H1 (cell line): ENCODE results near the gene MAGI2. TPM values are rescaled to one million over a fixed set of nuclear protein-coding genes. Genes with fewer than 3 reads are reported as not detected.

Experiments
- CTCF ChIA-PET: fragments of 300-600 bp; sonication (Branson Sonifier 250); formaldehyde crosslinking; loops from one replicate; lab custom pipeline; 2021; ENCODE audit not compliant: partially characterized antibody; lab: Charles Lee
- POLR2A ChIA-PET: fragments of 300-600 bp; sonication (Branson Sonifier 250); formaldehyde crosslinking; loops from one replicate; lab custom pipeline; 2021; ENCODE audit warnings: inconsistent platforms; ENCODE audit not compliant: partially characterized antibody; lab: Charles Lee
- DNase-seq, 2 experiments: peaks; one replicate each; pipeline versions ENCODE4 v3.0.0 to v3.0.0-alpha.2; 2010 to 2022; ENCODE audit warnings: low spot score in 2 of 2, low read depth in 1 of 2, mixed read lengths in 1 of 2
- FAIRE-seq: peaks from 2 replicates; lab custom pipeline; 2011; peaks lifted over from hg19 to GRCh38; lab: Jason Lieb, UNC
- H2AFZ ChIP-seq: 2 replicates; pipeline ENCODE4 v1.8.1; 2012; ENCODE audit warnings: low read length, inconsistent platforms
- H2AK5ac ChIP-seq: 2 replicates; pipeline ENCODE4 v1.6.1; 2013; ENCODE audit warnings: low read depth, low read length
- H2BK120ac ChIP-seq: replicated peaks from 2 replicates; pipeline ENCODE3; 2013; ENCODE audit warnings: low read depth, low read length, inconsistent platforms
- H2BK12ac ChIP-seq: 2 replicates; pipeline ENCODE4 v1.6.1; 2013; ENCODE audit warnings: low read depth, low read length
- H2BK15ac ChIP-seq: 2 replicates; pipeline ENCODE4 v1.6.1; 2013; ENCODE audit warnings: low read length
- H2BK20ac ChIP-seq: 2 replicates; pipeline ENCODE4 v1.6.1; 2013; ENCODE audit warnings: low read length
- H2BK5ac ChIP-seq: 2 replicates; pipeline ENCODE4 v1.6.1; 2013; ENCODE audit warnings: low read depth, low read length
- H3K14ac ChIP-seq: 2 replicates; pipeline ENCODE4 v1.6.1; 2013; ENCODE audit warnings: inconsistent platforms; ENCODE audit not compliant: insufficient read length
- H3K18ac ChIP-seq: 2 replicates; pipeline ENCODE4 v1.6.1; 2013; ENCODE audit warnings: low read length; ENCODE audit errors: extremely low read depth
- H3K23ac ChIP-seq: 2 replicates; pipeline ENCODE4 v1.6.1; 2013; ENCODE audit warnings: inconsistent platforms; ENCODE audit not compliant: insufficient read length
- H3K23me2 ChIP-seq: 2 replicates; pipeline ENCODE4 v1.6.1; 2013; ENCODE audit warnings: low read depth, low read length
- H3K27ac ChIP-seq: 2 replicates; pipeline ENCODE4 v1.6.1; 2011; ENCODE audit warnings: low read depth, low read length, inconsistent platforms
- H3K27me3 ChIP-seq, 4 experiments: replicated peaks in 1 of 4; 1 replicate in 1 of 4; 2 replicates in 3 of 4; pipeline versions ENCODE4 v1.6.1 to v1.8.1; 2011 to 2013; ENCODE audit warnings: low read length in 3 of 4, mild to moderate bottlenecking in 3 of 4, inconsistent platforms in 2 of 4, mixed read lengths in 2 of 4, moderate library complexity in 1 of 4; ENCODE audit not compliant: control insufficient read depth in 3 of 4, insufficient read depth in 3 of 4; ENCODE audit errors: extremely low read depth in 1 of 4
- H3K36me3 ChIP-seq, 4 experiments: 2 replicates each; pipeline versions ENCODE4 v1.6.1 to v1.8.1; 2011 to 2013; ENCODE audit warnings: mild to moderate bottlenecking in 4 of 4, low read length in 3 of 4, moderate library complexity in 2 of 4, control low read depth in 1 of 4, inconsistent platforms in 1 of 4; ENCODE audit not compliant: insufficient read depth in 4 of 4, control insufficient read depth in 2 of 4
- H3K4ac ChIP-seq: replicated peaks from 2 replicates; pipeline ENCODE3; 2013; ENCODE audit warnings: low read length, low read depth, mixed read lengths, inconsistent platforms; ENCODE audit not compliant: insufficient read length
- H3K4me1 ChIP-seq, 4 experiments: replicated peaks in 1 of 4; 1 replicate in 1 of 4; 2 replicates in 3 of 4; pipeline versions ENCODE4 v1.6.1 to v1.8.1; 2011 to 2013; ENCODE audit warnings: low read length in 3 of 4, inconsistent platforms in 2 of 4, mixed read lengths in 1 of 4; ENCODE audit not compliant: insufficient read depth in 4 of 4, control insufficient read depth in 3 of 4
- H3K4me2 ChIP-seq, 2 experiments: 2 replicates each; pipeline versions ENCODE4 v1.6.1 to v1.8.1; 2011 to 2013; ENCODE audit warnings: low read depth in 2 of 2, low read length in 2 of 2, control low read depth in 1 of 2, inconsistent platforms in 1 of 2, mild to moderate bottlenecking in 1 of 2; ENCODE audit not compliant: insufficient read depth in 1 of 2
- H3K4me3 ChIP-seq, 4 experiments: fragments of 200-600, 300-600 bp in 1 of 4; sonication (generic), shearing (Covaris generic), sonication (Bioruptor Twin) in 1 of 4; 2 replicates each; pipeline versions ENCODE4 v1.5.1 to v1.8.1; 2011 to 2016; ENCODE audit warnings: low read length in 4 of 4, low read depth in 3 of 4, control low read depth in 2 of 4, inconsistent platforms in 2 of 4, mild to moderate bottlenecking in 2 of 4, mixed read lengths in 1 of 4, moderate library complexity in 1 of 4; ENCODE audit not compliant: insufficient read depth in 2 of 4; ENCODE audit errors: extremely low read depth in 1 of 4
- H3K56ac ChIP-seq: replicated peaks from 2 replicates; pipeline ENCODE3; 2013; ENCODE audit warnings: low read depth, mild to moderate bottlenecking, mixed read lengths, low read length, inconsistent platforms; ENCODE audit not compliant: insufficient read length
- H3K79me1 ChIP-seq: 2 replicates; pipeline ENCODE4 v1.6.1; 2013; ENCODE audit warnings: low read depth, low read length, control low read depth
- H3K79me2 ChIP-seq, 2 experiments: 2 replicates each; pipeline versions ENCODE4 v1.6.1 to v1.8.1; 2012 to 2013; ENCODE audit warnings: low read length in 2 of 2, mild to moderate bottlenecking in 2 of 2, inconsistent platforms in 1 of 2; ENCODE audit not compliant: insufficient read depth in 2 of 2, control insufficient read depth in 1 of 2
- H3K9ac ChIP-seq, 4 experiments: replicated peaks in 1 of 4; 1 replicate in 1 of 4; 2 replicates in 3 of 4; pipeline versions ENCODE4 v1.6.1 to v1.8.1; 2011 to 2013; ENCODE audit warnings: low read depth in 3 of 4, low read length in 3 of 4, control low read depth in 2 of 4, mild to moderate bottlenecking in 2 of 4, moderate library complexity in 2 of 4, inconsistent platforms in 1 of 4; ENCODE audit errors: extremely low read depth in 1 of 4
- H3K9me3 ChIP-seq, 2 experiments: 2 replicates each; pipeline versions ENCODE4 v1.6.1 to v1.8.1; 2012 to 2013; ENCODE audit warnings: mild to moderate bottlenecking in 2 of 2, moderate library complexity in 2 of 2, control low read depth in 1 of 2, inconsistent platforms in 1 of 2, low read depth in 1 of 2, low read length in 1 of 2, mixed read lengths in 1 of 2; ENCODE audit not compliant: insufficient read depth in 2 of 2
- H4K20me1 ChIP-seq, 2 experiments: replicated peaks in 1 of 2; 2 replicates each; pipeline versions ENCODE3 to v1.8.1; 2011 to 2013; ENCODE audit warnings: inconsistent platforms in 2 of 2, low read length in 2 of 2, mild to moderate bottlenecking in 1 of 2; ENCODE audit not compliant: insufficient read depth in 2 of 2, control insufficient read depth in 1 of 2
- H4K5ac ChIP-seq: 2 replicates; pipeline ENCODE4 v1.6.1; 2013; ENCODE audit warnings: low read length, low read depth, mixed read lengths, inconsistent platforms; ENCODE audit not compliant: insufficient read length
- H4K8ac ChIP-seq: 2 replicates; pipeline ENCODE4 v1.8.0; 2013; ENCODE audit warnings: mild to moderate bottlenecking, moderate library complexity, low read length, inconsistent platforms; ENCODE audit not compliant: insufficient read depth; ENCODE audit errors: extremely low read depth
- H4K91ac ChIP-seq: replicated peaks from 2 replicates; pipeline ENCODE3; 2013; ENCODE audit warnings: low read length, mixed read lengths, inconsistent platforms; ENCODE audit not compliant: insufficient read length
- CBX5 ChIP-seq: fragments of 300-800, 300-1000 bp; sonication (generic); IDR thresholded peaks from 2 replicates; pipeline ENCODE4 v1.7.1; 2016; ENCODE audit warnings: antibody characterized with exemption, low read length, low read depth
- EGR1 ChIP-seq: IDR thresholded peaks from 2 replicates; pipeline ENCODE4 v1.6.1; 2011; ENCODE audit warnings: low read depth, low read length, borderline replicate concordance
- EZH2 ChIP-seq: fragments of 200-600 bp; sonication (generic); IDR thresholded peaks from 2 replicates; pipeline ENCODE4 v1.7.1; 2012; ENCODE audit warnings: low read depth, mild to moderate bottlenecking, moderate library complexity, low read length, inconsistent platforms; ENCODE audit not compliant: severe bottlenecking
- FOSL1 ChIP-seq: IDR thresholded peaks from 2 replicates; pipeline ENCODE4 v1.6.1; 2011; ENCODE audit warnings: mild to moderate bottlenecking, low read depth, low read length, moderate library complexity; ENCODE audit not compliant: insufficient read depth
- GTF2F1 ChIP-seq: IDR thresholded peaks from 2 replicates; pipeline ENCODE4 v1.6.1; 2012; ENCODE audit warnings: low read depth, low read length, improper control_type of control experiment, borderline replicate concordance
- KDM1A ChIP-seq: fragments of 200-600, 300-600 bp; sonication (generic); IDR thresholded peaks from 2 replicates; pipeline ENCODE4 v1.7.1; 2016; ENCODE audit warnings: mild to moderate bottlenecking, low read length, borderline replicate concordance
- PHF8 ChIP-seq: fragments of 200-600 bp; sonication (generic); conservative IDR thresholded peaks from 2 replicates; pipeline ENCODE4 v1.7.1; 2012; ENCODE audit warnings: low read depth, mild to moderate bottlenecking, inconsistent platforms, low read length, moderate library complexity
- POLR2A ChIP-seq, 2 experiments: IDR thresholded peaks; 1 replicate in 1 of 2; 2 replicates in 1 of 2; pipeline ENCODE4 v1.6.1; 2011; ENCODE audit warnings: low read depth in 2 of 2, low read length in 2 of 2, mild to moderate bottlenecking in 2 of 2; ENCODE audit errors: control extremely low read depth in 1 of 2
- POU5F1 ChIP-seq: IDR thresholded peaks from 2 replicates; pipeline ENCODE4 v1.6.1; 2011; ENCODE audit warnings: low read depth, mild to moderate bottlenecking, low read length, moderate library complexity
- RBBP5 ChIP-seq: IDR thresholded peaks from 2 replicates; pipeline ENCODE4 v1.7.1; 2012; ENCODE audit warnings: low read depth, mild to moderate bottlenecking, inconsistent platforms, low read length, moderate library complexity, borderline replicate concordance
- SP2 ChIP-seq: IDR thresholded peaks from 2 replicates; pipeline ENCODE4 v1.6.1; 2012; ENCODE audit warnings: mild to moderate bottlenecking, low read length, inconsistent platforms
- TBP ChIP-seq: IDR thresholded peaks from 2 replicates; pipeline ENCODE4 v1.6.1; 2011; ENCODE audit warnings: low read depth, low read length, improper control_type of control experiment
- ZNF274 ChIP-seq: IDR thresholded peaks from 2 replicates; pipeline ENCODE4 v1.7.0; 2012; ENCODE audit warnings: low read length, borderline replicate concordance; ENCODE audit errors: extremely low read depth
- WGBS, 2 experiments: shearing (Covaris generic) in 1 of 2; methylation state at CpG; one replicate each; pipeline versions ENCODE4 v1.1.6 to v1.1.7; 2013 to 2015; ENCODE audit warnings: low lambda C conversion rate in 2 of 2, mixed read lengths in 2 of 2, inconsistent platforms in 1 of 2, low coverage in 1 of 2, missing lambda C conversion rate in 1 of 2; ENCODE audit not compliant: insufficient replicate concordance in 2 of 2, insufficient coverage in 1 of 2, insufficient read length in 1 of 2; ENCODE audit errors: extremely low coverage in 1 of 2, missing lambda C conversion rate in 1 of 2; 5-methylcytosine and 5-hydroxymethylcytosine counted together
- polyA plus RNA-seq, 7 experiments: library from polyadenylated mRNA; depleted of rRNA in 3 of 7; stranded (reverse) in 5 of 7; unstranded in 2 of 7; fragments of >200 nt in 5 of 7; fragments of 200-250 nt in 2 of 7; gene quantifications; 1 replicate in 5 of 7; 2 replicates in 1 of 7; 4 replicates in 1 of 7; pipeline versions ENCODE4 v1.2.1 to v1.2.3, GENCODE V29; 2011 to 2013; ENCODE audit warnings: missing spikeins in 2 of 7, mixed read lengths in 2 of 7
- total RNA-seq: library from RNA; stranded (reverse); fragmentation: NEBNext Ultra II Directional; extraction: Animal tissue kit (Norgen Biotek cat#: 25700); gene quantifications from 2 replicates; pipeline ENCODE4 v1.2.1, GENCODE V29; 2021

MAGI2 gene
- total and polyA plus RNA-seq, 2 of the 8 experiments (the other 6 are each of a cell fraction or from before 2014, with no cell fraction given), result 6.0 to 27.3 TPM

DNA sequence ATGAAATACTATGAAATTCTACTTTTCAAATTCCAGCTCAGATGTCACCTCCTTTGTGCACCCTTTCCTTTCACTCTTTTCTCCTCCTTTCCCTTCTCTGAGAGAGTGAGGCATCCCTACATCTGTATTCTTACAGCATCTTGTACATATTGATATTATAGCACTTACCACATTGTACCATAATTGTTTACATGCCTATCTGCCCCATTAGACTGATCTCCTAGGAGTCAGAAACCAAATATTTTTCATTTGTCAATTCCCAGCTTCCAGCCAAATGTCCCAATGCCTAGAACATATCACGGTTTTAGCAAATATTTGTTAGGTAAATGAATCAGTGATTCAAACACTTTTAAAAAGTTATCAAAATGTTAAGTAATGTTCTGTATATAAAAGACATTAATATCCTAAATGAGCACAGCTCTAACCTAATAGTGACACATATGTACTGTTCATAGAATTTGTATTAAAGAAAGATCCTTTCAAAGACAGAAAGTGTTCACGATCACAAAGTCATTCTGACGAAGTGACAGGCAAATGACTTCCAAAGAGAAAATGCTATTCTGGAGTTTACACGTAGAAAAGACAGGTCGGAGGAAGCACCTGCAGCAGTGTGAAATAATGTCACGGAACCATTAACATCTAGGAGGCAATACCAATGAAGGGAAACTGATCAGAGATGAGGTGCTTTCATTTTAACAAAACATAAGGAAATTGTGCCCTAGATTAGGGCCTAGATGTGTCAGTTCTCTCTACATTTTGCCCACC is 774.2 kb downstream of the MAGI2 start:
- Histone ChIP-seq H3K18ac (no peak overlapping the region), H2BK12ac (no peak overlapping the region), H3K27ac (no peak overlapping the region), H3K4ac (no peak overlapping the region), H4K8ac (no peak overlapping the region), H4K20me1 (no peaks in the 10 kb centered on the region), H3K79me2 (peaks cover 0 to 19% of the 10 kb centered on the region in 2 experiments; a peak in 1 of 4 replicates), H2BK120ac (no peak overlapping the region), H3K9me3 (no peaks in the 10 kb centered on the region), H3K36me3 (no peaks in the 10 kb centered on the region), H3K4me3 (no peak overlapping the region), H3K23ac (no peak overlapping the region), H3K4me1 (no peaks in the 10 kb centered on the region), H2AK5ac (no peak overlapping the region), H3K23me2 (peaks cover 2% of the 10 kb centered on the region; the same call in 1 of the 2 replicates), H3K14ac (no peak overlapping the region), H2BK20ac (no peak overlapping the region), H3K56ac (no peak overlapping the region), H2BK15ac (no peak overlapping the region), H3K9ac (no peak overlapping the region), H3K27me3 (no peaks in the 10 kb centered on the region), H2BK5ac (no peak overlapping the region), H4K91ac (no peak overlapping the region), H4K5ac (no peak overlapping the region), H2AFZ (no peak overlapping the region), H3K79me1 (0 out of 2 replicates have a peak, but pooled peaks cover 2% of the 10 kb centered on the region), H3K4me2 (no peak overlapping the region)
- FAIRE-seq (no peak), DNase-seq (no peak)
- 84% methylated on average over 6 of the region's 6 CpGs; no CpG with 5 or more reads in 1 of the 2 experiments for WGBS, 2 experiments
- CTCF ChIA-PET, result no interaction called here
- POLR2A ChIA-PET, result no interaction called here
- TF ChIP-seq GTF2F1 (no peak), PHF8 (no peak), POLR2A (IDR thresholded peaks at IDR 0.05; ENCODE audit: control extremely low read depth in 1 of 2, low read depth in 2 of 2, low read length in 2 of 2) (no peak), KDM1A (no peak), RBBP5 (no peak), ZNF274 (no peak), EZH2 (no peak), FOSL1 (no peak), SP2 (no peak), POU5F1 (no peak), TBP (no peak), EGR1 (no peak), CBX5 (no peak)
